GM12878 (cell line): ENCODE results near the gene WHRN. TPM values are rescaled to one million over a fixed set of nuclear protein-coding genes. Genes with fewer than 3 reads are reported as not detected.

Experiments used
- polyA plus RNA-seq, 11 experiments: library from polyadenylated mRNA; depleted of rRNA in 4 of 11; unstranded in 6 of 11; stranded (reverse) in 5 of 11; fragments of >200 nt; fragmentation: Nextera tagmentation in 4 of 11; fragmentation: Illumina TruSeq in 1 of 11; extraction: Ambion mirVana in 4 of 11; extraction: Trizol in 1 of 11; gene quantifications; 1 replicate in 1 of 11; 2 replicates in 10 of 11; pipeline versions ENCODE4 v1.2.1 to v1.2.3, GENCODE V29; 2011 to 2016; ENCODE audit warnings: inconsistent platforms in 2 of 11, missing spikeins in 2 of 11, low read depth in 1 of 11
- small RNA-seq: library from RNA; depleted of rRNA; stranded (forward); fragments of <200 nt; gene quantifications from one replicate; pipeline ENCODE3, GENCODE V24; 2014
- total RNA-seq, 4 experiments: library from RNA; depleted of rRNA in 3 of 4; stranded (reverse); fragments of >200 nt in 3 of 4; fragmentation: Illumina TruSeq in 1 of 4; extraction: Trizol in 1 of 4; gene quantifications; 2 replicates each; pipeline versions ENCODE4 v1.2.1 to v1.2.3, GENCODE V29; 2013 to 2021

Gene WHRN
- total and polyA plus RNA-seq, 10 of the 15 experiments (the other 5 are each of a cell fraction or from before 2014, with no cell fraction given) = 0.04 to 18.2 (median 0.68) TPM; not detected in 1

Small RNA genes within 50 kb of the gene (small RNA-seq; reads per million reads assigned to genes)
- gene AL138895.2 = not detected

Other genes starting within 250 kb of the WHRN start
- gene ORM1, start 182.4 kb downstream of the WHRN start, total RNA-seq (2014; rRNA removed) = not detected in 2 replicates
- not detected in 2 replicates for gene ORM1, start 182.4 kb downstream of the WHRN start, total RNA-seq (2014; rRNA removed; fragmentation: Illumina TruSeq; extraction: Trizol)
- 3.5 and 4.4 TPM in 2 replicates for gene ORM1, start 182.4 kb downstream of the WHRN start, total RNA-seq (2021)
- not detected in 2 replicates for gene ORM1, start 182.4 kb downstream of the WHRN start, polyA plus RNA-seq (2011; rRNA removed)
- not detected in 2 replicates for gene ORM1, start 182.4 kb downstream of the WHRN start, polyA plus RNA-seq (2014; fragmentation: Illumina TruSeq; extraction: Trizol)
- gene ORM1, start 182.4 kb downstream of the WHRN start, polyA plus RNA-seq (2014; fragmentation: Nextera tagmentation; extraction: Ambion mirVana) = not detected
- not detected in 2 replicates for gene ORM1, start 182.4 kb downstream of the WHRN start, polyA plus RNA-seq (2014; rRNA removed)
- gene ORM1, start 182.4 kb downstream of the WHRN start, polyA plus RNA-seq (2016; fragmentation: Nextera tagmentation; extraction: Ambion mirVana) = not detected
- gene ORM2, start 175.6 kb downstream of the WHRN start, total RNA-seq (2014; rRNA removed) = not detected in 2 replicates
- gene ORM2, start 175.6 kb downstream of the WHRN start, total RNA-seq (2014; rRNA removed; fragmentation: Illumina TruSeq; extraction: Trizol) = not detected in 2 replicates
- gene ORM2, start 175.6 kb downstream of the WHRN start, total RNA-seq (2021) = 0.64 TPM in 1 of 2 replicates, not detected in the other
- gene ORM2, start 175.6 kb downstream of the WHRN start, polyA plus RNA-seq (2011; rRNA removed) = not detected in 2 replicates
- gene ORM2, start 175.6 kb downstream of the WHRN start, polyA plus RNA-seq (2014; fragmentation: Illumina TruSeq; extraction: Trizol) = not detected in 2 replicates
- gene ORM2, start 175.6 kb downstream of the WHRN start, polyA plus RNA-seq (2014; fragmentation: Nextera tagmentation; extraction: Ambion mirVana) = not detected
- gene ORM2, start 175.6 kb downstream of the WHRN start, polyA plus RNA-seq (2014; rRNA removed) = not detected in 2 replicates
- not detected for gene ORM2, start 175.6 kb downstream of the WHRN start, polyA plus RNA-seq (2016; fragmentation: Nextera tagmentation; extraction: Ambion mirVana)
- 49.4 and 59.0 TPM in 2 replicates for gene AKNA, start 117.5 kb downstream of the WHRN start, total RNA-seq (2014; rRNA removed)
- gene AKNA, start 117.5 kb downstream of the WHRN start, total RNA-seq (2014; rRNA removed; fragmentation: Illumina TruSeq; extraction: Trizol) = 36.0 and 39.8 TPM in 2 replicates
- gene AKNA, start 117.5 kb downstream of the WHRN start, total RNA-seq (2021) = 117 and 132 TPM in 2 replicates
- gene AKNA, start 117.5 kb downstream of the WHRN start, polyA plus RNA-seq (2011; rRNA removed) = 18.0 and 30.1 TPM in 2 replicates
- gene AKNA, start 117.5 kb downstream of the WHRN start, polyA plus RNA-seq (2014; fragmentation: Illumina TruSeq; extraction: Trizol) = 27.2 and 57.6 TPM in 2 replicates
- gene AKNA, start 117.5 kb downstream of the WHRN start, polyA plus RNA-seq (2014; fragmentation: Nextera tagmentation; extraction: Ambion mirVana) = 1 to 10 TPM; 1.6 to 5.0 TPM
- 71.9 and 77.7 TPM in 2 replicates for gene AKNA, start 117.5 kb downstream of the WHRN start, polyA plus RNA-seq (2014; rRNA removed)
- gene AKNA, start 117.5 kb downstream of the WHRN start, polyA plus RNA-seq (2016; fragmentation: Nextera tagmentation; extraction: Ambion mirVana) = 10 to 100 TPM; 28.0 to 30.9 TPM
- 44.2 and 56.6 TPM in 2 replicates for gene ATP6V1G1, start 82.3 kb upstream of the WHRN start, total RNA-seq (2014; rRNA removed)
- 60.5 TPM in 2 replicates for gene ATP6V1G1, start 82.3 kb upstream of the WHRN start, total RNA-seq (2014; rRNA removed; fragmentation: Illumina TruSeq; extraction: Trizol)
- 34.2 and 36.0 TPM in 2 replicates for gene ATP6V1G1, start 82.3 kb upstream of the WHRN start, total RNA-seq (2021)
- 90.6 and 130 TPM in 2 replicates for gene ATP6V1G1, start 82.3 kb upstream of the WHRN start, polyA plus RNA-seq (2011; rRNA removed)
- 62.1 and 74.5 TPM in 2 replicates for gene ATP6V1G1, start 82.3 kb upstream of the WHRN start, polyA plus RNA-seq (2014; fragmentation: Illumina TruSeq; extraction: Trizol)
- 100 to 1,000 TPM; 162 to 204 TPM for gene ATP6V1G1, start 82.3 kb upstream of the WHRN start, polyA plus RNA-seq (2014; fragmentation: Nextera tagmentation; extraction: Ambion mirVana)
- 50.8 and 54.9 TPM in 2 replicates for gene ATP6V1G1, start 82.3 kb upstream of the WHRN start, polyA plus RNA-seq (2014; rRNA removed)
- 10 to 100 TPM; 98.5 to 99.9 TPM for gene ATP6V1G1, start 82.3 kb upstream of the WHRN start, polyA plus RNA-seq (2016; fragmentation: Nextera tagmentation; extraction: Ambion mirVana)
- gene TMEM268, start 105.8 kb upstream of the WHRN start, total RNA-seq (2014; rRNA removed) = 24.9 and 25.5 TPM in 2 replicates
- gene TMEM268, start 105.8 kb upstream of the WHRN start, total RNA-seq (2014; rRNA removed; fragmentation: Illumina TruSeq; extraction: Trizol) = 16.8 and 20.3 TPM in 2 replicates
- 27.1 and 32.1 TPM in 2 replicates for gene TMEM268, start 105.8 kb upstream of the WHRN start, total RNA-seq (2021)
- gene TMEM268, start 105.8 kb upstream of the WHRN start, polyA plus RNA-seq (2011; rRNA removed) = 79.5 and 83.7 TPM in 2 replicates
- 34.1 and 36.2 TPM in 2 replicates for gene TMEM268, start 105.8 kb upstream of the WHRN start, polyA plus RNA-seq (2014; fragmentation: Illumina TruSeq; extraction: Trizol)
- gene TMEM268, start 105.8 kb upstream of the WHRN start, polyA plus RNA-seq (2014; fragmentation: Nextera tagmentation; extraction: Ambion mirVana) = 1 to 10 TPM; 3.5 to 6.1 TPM
- gene TMEM268, start 105.8 kb upstream of the WHRN start, polyA plus RNA-seq (2014; rRNA removed) = 22.5 and 24.0 TPM in 2 replicates
- gene TMEM268, start 105.8 kb upstream of the WHRN start, polyA plus RNA-seq (2016; fragmentation: Nextera tagmentation; extraction: Ambion mirVana) = 10 to 100 TPM in 1 of 2 experiments, 1 to 10 TPM in 1; 7.4 to 14.3 TPM
- not detected in 2 replicates for gene TEX53, start 152.3 kb upstream of the WHRN start, total RNA-seq (2014; rRNA removed)
- not detected in 2 replicates for gene TEX53, start 152.3 kb upstream of the WHRN start, total RNA-seq (2014; rRNA removed; fragmentation: Illumina TruSeq; extraction: Trizol)
- gene TEX53, start 152.3 kb upstream of the WHRN start, total RNA-seq (2021) = not detected in 2 replicates
- not detected in 2 replicates for gene TEX53, start 152.3 kb upstream of the WHRN start, polyA plus RNA-seq (2011; rRNA removed)
- gene TEX53, start 152.3 kb upstream of the WHRN start, polyA plus RNA-seq (2014; fragmentation: Illumina TruSeq; extraction: Trizol) = not detected in 2 replicates
- gene TEX53, start 152.3 kb upstream of the WHRN start, polyA plus RNA-seq (2014; fragmentation: Nextera tagmentation; extraction: Ambion mirVana) = not detected
- not detected in 2 replicates for gene TEX53, start 152.3 kb upstream of the WHRN start, polyA plus RNA-seq (2014; rRNA removed)
- gene TEX53, start 152.3 kb upstream of the WHRN start, polyA plus RNA-seq (2016; fragmentation: Nextera tagmentation; extraction: Ambion mirVana) = not detected
- not detected in 2 replicates for gene TEX48, start 176.7 kb upstream of the WHRN start, total RNA-seq (2014; rRNA removed)
- not detected in 2 replicates for gene TEX48, start 176.7 kb upstream of the WHRN start, total RNA-seq (2014; rRNA removed; fragmentation: Illumina TruSeq; extraction: Trizol)
- not detected in 2 replicates for gene TEX48, start 176.7 kb upstream of the WHRN start, total RNA-seq (2021)
- gene TEX48, start 176.7 kb upstream of the WHRN start, polyA plus RNA-seq (2011; rRNA removed) = not detected in 2 replicates
- gene TEX48, start 176.7 kb upstream of the WHRN start, polyA plus RNA-seq (2014; fragmentation: Illumina TruSeq; extraction: Trizol) = not detected in 2 replicates
- gene TEX48, start 176.7 kb upstream of the WHRN start, polyA plus RNA-seq (2014; fragmentation: Nextera tagmentation; extraction: Ambion mirVana) = not detected
- not detected in 2 replicates for gene TEX48, start 176.7 kb upstream of the WHRN start, polyA plus RNA-seq (2014; rRNA removed)
- gene TEX48, start 176.7 kb upstream of the WHRN start, polyA plus RNA-seq (2016; fragmentation: Nextera tagmentation; extraction: Ambion mirVana) = not detected